Osteocyte (in vitro differentiated cells): ENCODE measurements around the gene SPOCK3. TPM values are rescaled to one million over a fixed set of nuclear protein-coding genes. Genes with fewer than 3 reads are reported as not detected.

ENCODE experiments used
- DNase-seq: peaks from one replicate; pipeline ENCODE4 v3.0.0; 2021; ENCODE audit warnings: mixed read lengths; ENCODE audit not compliant: unreplicated experiment; ENCODE audit errors: extremely low spot score
- H3K27ac Mint-ChIP-seq: one replicate; pipeline ENCODE4 v1.8.0; 2021; ENCODE audit warnings: mild to moderate bottlenecking, mixed read lengths; ENCODE audit not compliant: unreplicated experiment
- H3K27me3 Mint-ChIP-seq: one replicate; pipeline ENCODE4 v1.8.0; 2021; ENCODE audit warnings: mixed read lengths; ENCODE audit not compliant: unreplicated experiment
- H3K36me3 Mint-ChIP-seq: one replicate; pipeline ENCODE4 v1.8.0; 2021; ENCODE audit warnings: mixed read lengths; ENCODE audit not compliant: unreplicated experiment
- H3K4me1 Mint-ChIP-seq: one replicate; pipeline ENCODE4 v1.8.0; 2021; ENCODE audit warnings: mixed read lengths; ENCODE audit not compliant: unreplicated experiment
- H3K4me3 Mint-ChIP-seq: one replicate; pipeline ENCODE4 v1.8.0; 2021; ENCODE audit warnings: mild to moderate bottlenecking, moderate library complexity, mixed read lengths; ENCODE audit not compliant: unreplicated experiment
- H3K9me3 Mint-ChIP-seq: one replicate; pipeline ENCODE4 v1.8.0; 2021; ENCODE audit warnings: mixed read lengths; ENCODE audit not compliant: unreplicated experiment
- total RNA-seq: library from RNA; stranded (reverse); gene quantifications from 2 replicates; pipeline ENCODE4 v1.2.1, GENCODE V29; 2021
- TF ChIP-seq, protein P1 (sequence below): fragments of 200-600 bp; sonication (generic); IDR thresholded peaks from 2 replicates; pipeline ENCODE4 v1.5.0; 2021; ENCODE audit warnings: antibody characterized with exemption, mild to moderate bottlenecking, moderate library complexity

SPOCK3 gene
- total RNA-seq, 1 donor from 2014 or later: not detected

DNA sequence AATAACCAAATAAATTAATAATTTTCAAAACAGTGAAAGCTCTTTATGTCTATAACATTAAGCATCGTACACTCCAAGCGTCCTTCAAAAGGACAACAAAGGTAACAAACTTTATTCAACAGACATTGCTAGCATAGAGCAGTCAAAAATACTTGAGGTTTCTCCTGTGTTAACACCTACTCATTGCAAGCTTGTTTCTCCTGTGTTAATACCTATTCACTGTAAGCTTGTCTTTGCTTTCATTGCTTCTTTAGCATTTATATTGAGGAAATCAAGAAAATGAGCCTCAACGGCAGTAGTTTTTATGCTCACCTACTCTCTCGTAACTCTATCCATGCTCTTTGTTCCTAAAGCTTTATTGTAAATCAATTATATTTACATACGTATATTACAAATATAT lies 3.5 kb downstream of the SPOCK3 start:
- Mint-ChIP-seq H3K9me3 (no peaks in the 10 kb centered on the region), H3K27ac (no peak overlapping the region), H3K27me3 (peaks cover 47% of the 10 kb centered on the region), H3K36me3 (no peaks in the 10 kb centered on the region), H3K4me1 (peaks cover 16% of the 10 kb centered on the region), H3K4me3 (no peak overlapping the region)
- TF ChIP-seq, protein P1, sequence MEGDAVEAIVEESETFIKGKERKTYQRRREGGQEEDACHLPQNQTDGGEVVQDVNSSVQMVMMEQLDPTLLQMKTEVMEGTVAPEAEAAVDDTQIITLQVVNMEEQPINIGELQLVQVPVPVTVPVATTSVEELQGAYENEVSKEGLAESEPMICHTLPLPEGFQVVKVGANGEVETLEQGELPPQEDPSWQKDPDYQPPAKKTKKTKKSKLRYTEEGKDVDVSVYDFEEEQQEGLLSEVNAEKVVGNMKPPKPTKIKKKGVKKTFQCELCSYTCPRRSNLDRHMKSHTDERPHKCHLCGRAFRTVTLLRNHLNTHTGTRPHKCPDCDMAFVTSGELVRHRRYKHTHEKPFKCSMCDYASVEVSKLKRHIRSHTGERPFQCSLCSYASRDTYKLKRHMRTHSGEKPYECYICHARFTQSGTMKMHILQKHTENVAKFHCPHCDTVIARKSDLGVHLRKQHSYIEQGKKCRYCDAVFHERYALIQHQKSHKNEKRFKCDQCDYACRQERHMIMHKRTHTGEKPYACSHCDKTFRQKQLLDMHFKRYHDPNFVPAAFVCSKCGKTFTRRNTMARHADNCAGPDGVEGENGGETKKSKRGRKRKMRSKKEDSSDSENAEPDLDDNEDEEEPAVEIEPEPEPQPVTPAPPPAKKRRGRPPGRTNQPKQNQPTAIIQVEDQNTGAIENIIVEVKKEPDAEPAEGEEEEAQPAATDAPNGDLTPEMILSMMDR: no peak
- DNase-seq: no peak

DNA sequence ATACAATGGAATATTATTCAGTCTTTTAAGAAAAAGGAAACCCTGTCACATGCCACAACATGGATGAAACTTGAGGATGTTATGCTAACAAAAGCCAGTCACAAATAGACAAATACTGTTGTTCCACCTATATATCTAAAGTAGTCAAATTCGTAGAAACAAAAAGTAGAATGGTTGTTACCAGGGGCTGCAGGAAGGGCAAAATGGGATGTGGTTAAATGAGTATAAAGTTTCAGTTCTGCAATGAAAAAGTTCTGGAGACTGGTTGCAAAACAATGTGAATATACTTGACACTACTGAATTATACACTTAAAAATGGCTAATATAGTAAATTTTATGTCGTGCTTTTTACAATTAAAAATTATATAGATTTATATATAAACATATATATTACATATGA lies 12.2 kb downstream of the SPOCK3 start:
- H3K27ac Mint-ChIP-seq: no peak overlapping the region
- H3K36me3 Mint-ChIP-seq: no peaks in the 10 kb centered on the region
- H3K27me3 Mint-ChIP-seq: no peaks in the 10 kb centered on the region
- H3K4me3 Mint-ChIP-seq: no peak overlapping the region
- H3K4me1 Mint-ChIP-seq: no peaks in the 10 kb centered on the region
- no peaks in the 10 kb centered on the region for H3K9me3 Mint-ChIP-seq
- DNase-seq: no peak
- TF ChIP-seq, protein P1: no peak

DNA sequence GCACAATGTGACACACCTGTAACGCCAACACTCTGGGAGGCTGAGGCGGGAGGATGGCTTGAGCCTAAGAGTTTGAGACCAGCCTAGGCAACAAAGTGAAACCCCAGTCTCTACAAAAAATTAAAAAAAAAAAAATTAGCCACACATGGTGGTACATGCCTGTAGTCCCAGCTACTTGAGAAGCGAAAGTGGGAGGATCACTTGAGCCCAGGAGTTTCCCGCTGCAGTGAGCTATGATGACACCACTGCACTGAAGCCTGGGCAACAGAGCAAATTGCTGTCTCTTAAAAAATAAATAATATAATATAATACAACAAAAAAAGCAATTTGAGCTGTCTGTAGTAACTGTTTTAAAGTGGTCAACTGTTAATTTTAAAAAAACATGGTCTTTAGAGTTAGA lies 13.2 kb downstream of the SPOCK3 start:
- Mint-ChIP-seq H3K4me1 (no peaks in the 10 kb centered on the region), H3K9me3 (no peaks in the 10 kb centered on the region), H3K27ac (no peak overlapping the region), H3K27me3 (no peaks in the 10 kb centered on the region), H3K4me3 (no peak overlapping the region), H3K36me3 (no peaks in the 10 kb centered on the region)
- DNase-seq: no peak
- TF ChIP-seq, protein P1: no peak

DNA sequence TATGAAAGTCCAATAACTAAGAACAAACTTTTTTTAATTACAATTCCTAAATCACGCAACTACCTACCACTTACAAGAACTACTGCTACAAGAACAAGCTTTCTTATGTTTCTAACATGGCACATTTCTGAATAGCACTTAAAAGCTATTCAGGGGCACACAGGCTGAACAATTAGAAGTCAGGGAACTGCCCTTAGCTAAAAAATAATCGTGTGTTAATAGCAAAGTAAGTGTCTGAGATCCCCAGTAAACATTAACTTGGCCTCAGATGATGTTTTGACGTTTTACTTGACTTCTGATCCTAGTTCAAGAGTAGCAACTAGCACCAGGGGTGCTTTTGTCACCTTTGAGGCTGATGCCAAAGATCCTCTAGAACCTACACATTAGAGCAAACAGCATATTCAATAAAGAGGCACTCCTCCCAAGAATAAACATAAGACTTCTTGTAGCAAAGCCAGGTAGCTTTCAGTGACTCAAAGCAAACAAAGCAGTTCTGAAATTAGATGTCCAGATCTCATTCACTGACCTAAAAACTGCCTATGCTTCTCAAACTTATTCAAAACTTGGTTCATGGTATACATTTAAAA lies 16.2 kb downstream of the SPOCK3 start:
- H3K36me3 Mint-ChIP-seq: no peaks in the 10 kb centered on the region
- no peaks in the 10 kb centered on the region for H3K4me1 Mint-ChIP-seq

DNA sequence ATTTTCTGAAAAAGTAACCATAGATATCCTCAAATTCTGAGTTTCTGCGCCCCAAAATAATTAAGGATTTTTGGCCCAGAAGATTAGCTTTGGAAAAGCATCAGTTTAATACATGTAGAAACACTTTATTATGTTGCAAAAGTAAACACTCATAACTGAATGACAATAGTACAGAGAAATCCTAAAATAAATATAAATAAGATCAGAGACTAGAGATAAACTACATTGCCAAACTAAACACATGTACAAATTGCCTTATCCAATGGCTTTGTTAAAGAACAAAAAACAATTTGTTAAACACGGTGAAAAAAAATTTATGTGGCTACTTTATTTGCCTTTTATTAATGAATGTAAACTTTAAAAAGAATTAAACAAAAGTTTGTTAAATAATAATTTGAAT lies 17.5 kb downstream of the SPOCK3 start:
- Mint-ChIP-seq H3K4me1 (no peaks in the 10 kb centered on the region), H3K9me3 (no peaks in the 10 kb centered on the region), H3K36me3 (no peaks in the 10 kb centered on the region), H3K27ac (no peak overlapping the region), H3K4me3 (no peak overlapping the region), H3K27me3 (no peaks in the 10 kb centered on the region)
- TF ChIP-seq, protein P1: no peak
- DNase-seq: no peak

More for the DNA sequence above, 16.2 kb downstream of the SPOCK3 start:
- Mint-ChIP-seq H3K27me3 (no peaks in the 10 kb centered on the region), H3K27ac (no peak overlapping the region), H3K9me3 (no peaks in the 10 kb centered on the region), H3K4me3 (no peak overlapping the region)
- DNase-seq: no peak
- TF ChIP-seq, protein P1: no peak
